WTC11 (cell line): ENCODE results near the gene GUCY1A2. TPM values are rescaled to one million over a fixed set of nuclear protein-coding genes. Genes with fewer than 3 reads are reported as not detected.

Experiments used
- ATAC-seq: fragments of 200-7000 bp; cut with Tn5 transposase; 2 replicates; pipeline ENCODE4 v1.10.0; 2021; ENCODE audit warnings: mild to moderate bottlenecking, moderate library complexity
- CTCF ChIA-PET: fragments of 300-600 bp; sonication (Branson Sonifier 250); formaldehyde crosslinking; loops from one replicate; lab custom pipeline; 2021; ENCODE audit warnings: antibody characterized with exemption; lab: Charles Lee
- POLR2A ChIA-PET: fragments of 350-600 bp; sonication (Branson Sonifier 250); formaldehyde crosslinking; loops from one replicate; lab custom pipeline; 2021; ENCODE audit warnings: antibody characterized with exemption; lab: Charles Lee
- DNase-seq: peaks from one replicate; pipeline ENCODE4 v3.0.0; 2021; ENCODE audit warnings: low spot score
- H3K27ac Mint-ChIP-seq: 2 replicates; pipeline ENCODE4 v1.8.0; 2021; ENCODE audit warnings: mixed read lengths
- H3K27me3 Mint-ChIP-seq: 2 replicates; pipeline ENCODE4 v1.8.0; 2021; ENCODE audit warnings: low read depth, mild to moderate bottlenecking, moderate library complexity, mixed read lengths
- H3K36me3 Mint-ChIP-seq: 2 replicates; pipeline ENCODE4 v1.8.0; 2021; ENCODE audit warnings: mixed read lengths
- H3K4me1 Mint-ChIP-seq: 2 replicates; pipeline ENCODE4 v1.8.0; 2022; ENCODE audit warnings: mixed read lengths
- H3K4me3 Mint-ChIP-seq: 2 replicates; pipeline ENCODE4 v1.8.0; 2021; ENCODE audit warnings: mild to moderate bottlenecking, moderate library complexity, mixed read lengths
- H3K9me3 Mint-ChIP-seq: 2 replicates; pipeline ENCODE4 v1.8.0; 2021; ENCODE audit warnings: mixed read lengths
- ATF3 ChIP-seq: sonication (generic); formaldehyde crosslinking; conservative IDR thresholded peaks from 2 replicates; pipeline ENCODE4 v1.8.1; 2022; ENCODE audit warnings: mild to moderate bottlenecking, missing genetic modification reagents
- CBFB ChIP-seq: sonication (generic); formaldehyde crosslinking; IDR thresholded peaks from 2 replicates; pipeline ENCODE4 v1.8.1; 2022; ENCODE audit warnings: mild to moderate bottlenecking, low read depth, missing genetic modification reagents
- CDX4 ChIP-seq: fragments of 250-450 bp; sonication (Bioruptor Pico); IDR thresholded peaks from 2 replicates; pipeline ENCODE4 v1.9.0; 2021; ENCODE audit warnings: moderate library complexity, mild to moderate bottlenecking, inconsistent platforms, borderline replicate concordance
- CREM ChIP-seq: sonication (generic); formaldehyde crosslinking; IDR thresholded peaks from 2 replicates; pipeline ENCODE4 v1.8.1; 2022; ENCODE audit warnings: mild to moderate bottlenecking, missing genetic modification reagents, moderate library complexity
- ELF4 ChIP-seq: sonication (generic); formaldehyde crosslinking; IDR thresholded peaks from 2 replicates; pipeline ENCODE4 v1.8.1; 2022; ENCODE audit warnings: low read depth, mild to moderate bottlenecking, moderate library complexity, missing genetic modification reagents
- FOXP1 ChIP-seq: sonication (generic); formaldehyde crosslinking; IDR thresholded peaks from 2 replicates; pipeline ENCODE4 v1.8.0; 2022; ENCODE audit warnings: missing genetic modification reagents, mild to moderate bottlenecking, moderate library complexity, borderline replicate concordance
- GABPB1 ChIP-seq: sonication (generic); formaldehyde crosslinking; IDR thresholded peaks from 2 replicates; pipeline ENCODE4 v1.8.1; 2023; ENCODE audit warnings: mild to moderate bottlenecking, missing genetic modification reagents
- GTF2I ChIP-seq: fragments of 250-450 bp; sonication (Bioruptor Pico); conservative IDR thresholded peaks from 2 replicates; pipeline ENCODE4 v1.4.0; 2021; ENCODE audit warnings: mild to moderate bottlenecking
- MYBL2 ChIP-seq: sonication (generic); formaldehyde crosslinking; IDR thresholded peaks from 2 replicates; pipeline ENCODE4 v1.8.1; 2023; ENCODE audit warnings: mild to moderate bottlenecking, moderate library complexity, missing genetic modification reagents
- NFE2L1 ChIP-seq: sonication (generic); formaldehyde crosslinking; IDR thresholded peaks from 2 replicates; pipeline ENCODE4 v1.8.1; 2023; ENCODE audit warnings: missing genetic modification reagents
- NR3C1 ChIP-seq: sonication (generic); formaldehyde crosslinking; conservative IDR thresholded peaks from 2 replicates; pipeline ENCODE4 v1.8.1; 2023; ENCODE audit warnings: low read depth, mild to moderate bottlenecking, missing genetic modification reagents
- RORB ChIP-seq: fragments of 250-450 bp; sonication (Bioruptor Pico); IDR thresholded peaks from 2 replicates; pipeline ENCODE4 v1.9.0; 2021; ENCODE audit warnings: mild to moderate bottlenecking
- USF2 ChIP-seq: sonication (generic); formaldehyde crosslinking; IDR thresholded peaks from 2 replicates; pipeline ENCODE4 v1.8.1; 2023; ENCODE audit warnings: mild to moderate bottlenecking, missing genetic modification reagents, moderate library complexity
- ZBTB21 ChIP-seq: sonication (generic); formaldehyde crosslinking; IDR thresholded peaks from 2 replicates; pipeline ENCODE4 v1.8.1; 2023; ENCODE audit warnings: mild to moderate bottlenecking, missing genetic modification reagents, borderline replicate concordance
- ZMAT4 ChIP-seq: fragments of 250-450 bp; sonication (Bioruptor Pico); IDR thresholded peaks from 2 replicates; pipeline ENCODE4 v1.9.0; 2021; ENCODE audit warnings: mild to moderate bottlenecking
- ZNF281 ChIP-seq: sonication (generic); formaldehyde crosslinking; IDR thresholded peaks from 2 replicates; pipeline ENCODE4 v1.8.0; 2023; ENCODE audit warnings: mild to moderate bottlenecking, missing genetic modification reagents
- ZNF423 ChIP-seq: fragments of 250-450 bp; sonication (Bioruptor Pico); IDR thresholded peaks from 2 replicates; pipeline ENCODE4 v2.1.2; 2022; ENCODE audit warnings: mild to moderate bottlenecking, moderate library complexity
- ZNF425 ChIP-seq: fragments of 250-450 bp; sonication (Bioruptor Pico); conservative IDR thresholded peaks from 2 replicates; pipeline ENCODE4 v1.9.0; 2021; ENCODE audit warnings: mild to moderate bottlenecking
- ZNF512 ChIP-seq: sonication (generic); formaldehyde crosslinking; IDR thresholded peaks from 2 replicates; pipeline ENCODE4 v1.8.1; 2022; ENCODE audit warnings: missing genetic modification reagents, borderline replicate concordance
- total RNA-seq: library from RNA; stranded (reverse); gene quantifications from 3 replicates; pipeline ENCODE4 v1.2.3, GENCODE V29; 2021

GUCY1A2 gene
- total RNA-seq, 1 experiment from 2014 or later = 0.90 TPM

- DNase-seq = no peak
These were observed 163.8 kb downstream of the GUCY1A2 start for GRCh38 chr11:106854429-106854828.

More at GRCh38 chr11:106854429-106854828, 163.8 kb downstream of the GUCY1A2 start:
- H3K4me3 Mint-ChIP-seq = no peak overlapping the region
- H3K27ac Mint-ChIP-seq = no peak overlapping the region
- H3K9me3 Mint-ChIP-seq = peaks cover 9% of the 10 kb centered on the region
- ChIA-PET CTCF (no interaction called here), POLR2A (no interaction called here)
- no peaks in the 10 kb centered on the region for H3K4me1 Mint-ChIP-seq
- no peaks in the 10 kb centered on the region for H3K27me3 Mint-ChIP-seq
- no peaks in the 10 kb centered on the region for H3K36me3 Mint-ChIP-seq
- TF ChIP-seq GTF2I (no peak), ZNF512 (CRISPR knock-in tag) (no peak), CREM (CRISPR knock-in tag) (no peak), ATF3 (no peak), ZMAT4 (CRISPR knock-in tag) (no peak), CBFB (CRISPR knock-in tag) (no peak), ZNF425 (no peak), NFE2L1 (no peak), ZBTB21 (CRISPR knock-in tag) (no peak), CDX4 (CRISPR knock-in tag) (no peak), RORB (CRISPR knock-in tag) (no peak), FOXP1 (CRISPR knock-in tag) (no peak), ZNF423 (CRISPR knock-in tag) (no peak), MYBL2 (CRISPR knock-in tag) (no peak), GABPB1 (CRISPR knock-in tag) (no peak), USF2 (CRISPR knock-in tag) (no peak), ZNF281 (CRISPR knock-in tag) (no peak), ELF4 (CRISPR knock-in tag) (no peak), NR3C1 (CRISPR knock-in tag) (no peak)
- no peak for ATAC-seq
